ENCODE data around the gene ENDOU.

Gene ENDOU, protein sequence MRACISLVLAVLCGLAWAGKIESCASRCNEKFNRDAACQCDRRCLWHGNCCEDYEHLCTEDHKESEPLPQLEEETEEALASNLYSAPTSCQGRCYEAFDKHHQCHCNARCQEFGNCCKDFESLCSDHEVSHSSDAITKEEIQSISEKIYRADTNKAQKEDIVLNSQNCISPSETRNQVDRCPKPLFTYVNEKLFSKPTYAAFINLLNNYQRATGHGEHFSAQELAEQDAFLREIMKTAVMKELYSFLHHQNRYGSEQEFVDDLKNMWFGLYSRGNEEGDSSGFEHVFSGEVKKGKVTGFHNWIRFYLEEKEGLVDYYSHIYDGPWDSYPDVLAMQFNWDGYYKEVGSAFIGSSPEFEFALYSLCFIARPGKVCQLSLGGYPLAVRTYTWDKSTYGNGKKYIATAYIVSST

DNA sequence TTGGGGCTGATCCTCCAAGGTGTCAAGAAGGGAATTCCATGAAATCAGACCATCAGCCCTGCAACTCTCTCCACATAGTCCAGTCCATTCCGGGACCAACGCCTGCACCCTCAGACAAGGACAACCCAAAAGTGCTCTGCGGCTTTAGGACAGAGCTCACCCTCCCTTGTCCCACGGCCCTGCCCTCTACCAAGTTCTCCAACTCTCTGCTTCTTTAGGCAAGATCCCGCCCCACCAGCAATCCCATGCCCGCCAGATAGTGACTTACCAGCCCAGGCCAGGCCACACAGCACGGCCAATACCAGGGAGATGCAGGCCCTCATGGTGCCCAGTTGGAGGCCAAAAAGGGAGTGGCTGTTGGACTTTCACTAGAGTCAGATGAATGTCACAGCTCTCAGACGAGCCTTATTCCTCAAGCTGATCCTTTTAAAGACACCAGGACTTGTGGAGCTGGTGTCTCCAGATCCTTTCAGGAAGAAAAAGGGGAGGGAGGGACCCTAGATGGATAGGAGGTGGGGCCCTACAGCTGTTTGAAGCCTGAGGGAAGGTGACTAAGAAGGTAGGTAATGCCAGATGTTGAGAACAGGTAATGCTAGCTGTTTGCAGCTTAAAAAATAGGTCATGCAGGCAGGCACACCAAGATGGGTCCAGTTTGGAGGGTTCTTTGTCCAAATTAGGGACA is at the start of gene ENDOU:
ENDOU (minus strand) TSS at position 400 of the 682 bp plus-strand sequence; CDS start at position 323, 77 bp downstream.
- no peak for DNase-seq

DNA sequence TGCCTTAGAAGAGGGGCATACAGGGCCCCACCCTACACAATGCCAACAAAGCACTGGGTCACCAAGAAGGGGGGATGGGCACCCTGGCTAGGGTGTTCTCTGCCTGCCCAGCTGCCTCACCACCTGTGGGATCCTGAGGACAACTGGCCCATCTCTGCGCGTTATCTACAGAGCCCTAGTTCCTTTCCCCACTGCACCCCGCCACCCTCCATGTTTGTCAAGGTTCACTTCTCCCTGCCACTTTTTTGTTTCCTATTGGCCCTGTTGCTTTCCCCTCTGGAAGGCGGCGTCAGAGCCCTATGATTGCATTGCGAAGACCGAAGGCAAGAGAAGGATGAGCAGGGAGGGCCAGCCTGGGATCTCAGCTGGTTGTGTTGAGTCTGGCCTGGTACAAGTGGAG is 49.4 kb upstream of the ENDOU start:
- no peak for DNase-seq

DNA sequence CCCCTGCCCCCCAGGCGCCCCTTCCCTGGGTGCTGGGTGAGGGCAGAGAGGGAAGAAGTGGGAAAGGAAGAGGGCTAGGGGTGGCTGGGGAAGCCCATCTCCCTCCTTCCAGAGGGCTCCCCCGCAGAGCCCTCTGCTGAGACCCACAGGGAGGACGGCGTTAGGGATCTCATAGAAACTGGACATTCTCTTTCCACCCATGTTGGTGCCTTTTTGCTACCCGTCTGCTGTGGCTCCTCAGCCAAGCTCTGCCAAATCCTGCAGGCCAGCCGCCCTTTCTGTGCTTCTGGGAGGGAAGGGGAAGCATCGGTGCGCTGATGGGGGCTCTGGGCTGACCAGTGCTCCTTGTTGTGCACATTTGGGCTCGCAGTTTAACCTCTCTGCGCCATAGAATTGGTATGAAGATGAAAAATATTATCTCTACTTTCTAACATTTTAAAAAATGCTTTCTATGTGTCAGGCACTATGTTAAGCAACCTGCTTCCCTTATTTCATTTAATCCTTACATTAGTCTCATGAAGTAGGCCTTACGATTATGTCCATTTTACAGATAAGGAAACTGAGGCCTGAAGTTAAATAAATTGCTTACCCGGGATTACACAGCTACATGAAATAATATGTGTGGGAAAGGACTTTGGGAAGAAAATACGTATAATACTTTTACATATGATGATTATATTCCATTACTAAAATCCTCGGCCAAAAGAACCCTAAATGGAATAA is 48.7 kb upstream of the ENDOU start:
- no peak for DNase-seq

DNA sequence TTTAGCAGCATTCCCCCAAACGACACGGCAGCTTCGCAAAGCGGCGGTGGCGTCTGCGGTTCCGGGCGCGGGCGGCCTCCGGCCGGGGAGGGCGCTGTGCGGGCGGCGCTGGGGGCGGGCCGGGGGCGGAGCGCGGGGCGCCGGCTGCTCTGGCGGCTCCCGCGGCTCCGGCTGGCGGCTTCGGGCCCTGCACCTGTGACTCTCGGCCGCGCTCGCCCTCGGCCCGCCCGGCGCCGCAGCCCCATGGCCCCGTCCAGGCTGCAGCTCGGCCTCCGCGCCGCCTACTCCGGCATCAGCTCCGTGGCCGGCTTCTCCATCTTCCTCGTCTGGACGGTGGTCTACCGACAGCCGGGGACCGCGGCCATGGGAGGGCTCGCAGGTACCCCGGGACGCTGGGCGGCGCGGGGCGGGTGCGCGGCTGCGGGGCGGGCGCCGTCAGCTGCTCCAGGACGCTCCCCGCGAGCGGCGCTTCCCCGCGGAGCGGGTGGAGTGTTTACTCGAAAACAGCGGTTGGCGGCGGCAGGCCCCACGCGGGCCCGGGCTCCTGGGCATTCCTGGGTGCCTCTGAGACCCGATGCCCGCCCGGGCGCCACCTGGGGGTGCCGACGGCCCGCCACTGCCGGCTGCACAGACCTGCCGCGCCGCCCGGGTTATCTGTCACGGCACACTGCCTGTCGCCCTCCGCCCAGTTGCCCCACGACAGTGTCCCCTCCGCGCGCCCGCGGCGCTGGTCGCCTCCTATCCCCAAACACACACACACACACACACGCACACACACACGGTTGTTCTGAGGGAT is 48.0 kb upstream of the ENDOU start, which contains the start of gene SLC48A1:
SLC48A1 (plus strand) TSS at position 177 of the 796 bp plus-strand sequence; CDS start at position 244, 67 bp downstream.
- DNase-seq, result peak; percentile 66 to 74

DNA sequence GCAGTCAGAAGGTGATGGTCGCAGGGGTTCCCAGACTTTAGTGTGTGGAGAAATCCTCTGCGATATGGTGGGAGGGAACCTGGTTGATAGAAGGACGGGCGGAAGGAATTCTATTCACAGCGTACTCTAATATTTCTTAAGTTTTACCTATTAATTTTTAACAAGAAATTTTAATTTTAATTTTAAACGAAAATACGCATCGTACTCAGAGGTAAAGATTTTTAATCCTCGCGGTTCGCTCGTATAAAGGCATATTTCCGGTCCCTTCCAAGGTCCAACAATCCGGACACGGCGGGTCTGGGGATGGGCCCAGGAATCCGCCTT is 47.4 kb upstream of the ENDOU start:
- no peak for DNase-seq

DNA sequence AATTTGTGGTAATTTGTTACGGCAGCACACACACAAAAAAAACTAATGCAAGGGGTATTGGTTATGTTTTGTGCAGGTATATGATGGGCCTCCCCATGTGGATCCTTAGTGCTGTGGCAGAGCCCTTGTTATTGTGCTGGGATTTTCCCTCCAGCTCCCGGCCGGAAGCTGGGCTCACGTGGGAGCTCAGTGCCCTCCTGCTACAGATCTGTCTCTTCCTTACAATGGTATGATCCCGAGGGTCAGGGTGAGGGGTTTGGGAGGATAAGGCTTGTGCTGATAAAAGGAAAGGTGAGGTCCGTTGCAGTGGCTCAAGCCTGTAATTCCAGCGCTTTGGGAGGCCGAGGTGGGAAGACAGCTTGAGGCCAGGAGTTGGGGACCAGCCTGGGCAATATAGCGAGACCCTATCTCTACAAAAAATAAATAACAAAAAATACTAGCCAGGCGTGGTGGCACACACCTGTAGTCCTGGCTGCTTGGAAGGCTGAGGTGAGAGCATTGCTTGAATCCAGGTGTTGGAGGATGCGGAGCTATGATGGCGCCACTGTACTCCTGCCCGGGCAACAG is 46.9 kb upstream of the ENDOU start:
- DNase-seq, result no peak

DNA sequence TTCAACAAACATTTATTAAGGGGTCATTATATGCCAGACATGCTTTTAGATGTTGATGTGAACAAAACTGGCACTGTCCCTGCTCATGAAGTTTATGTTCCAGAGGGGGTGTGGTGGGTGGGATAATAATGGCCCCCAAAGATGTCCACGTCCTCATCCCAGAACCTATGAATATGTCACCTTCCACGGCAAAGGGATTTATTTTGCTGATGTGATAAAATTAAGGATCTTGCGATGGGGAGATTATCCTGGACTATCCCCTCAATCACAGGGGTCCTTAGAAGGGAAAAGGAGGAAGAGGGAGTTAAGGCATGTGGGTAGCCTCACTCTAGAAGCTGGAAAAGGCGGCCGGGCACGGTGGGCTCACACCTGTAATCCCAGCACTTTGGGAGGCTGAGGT is 46.0 kb upstream of the ENDOU start:
- no peak for DNase-seq

DNA sequence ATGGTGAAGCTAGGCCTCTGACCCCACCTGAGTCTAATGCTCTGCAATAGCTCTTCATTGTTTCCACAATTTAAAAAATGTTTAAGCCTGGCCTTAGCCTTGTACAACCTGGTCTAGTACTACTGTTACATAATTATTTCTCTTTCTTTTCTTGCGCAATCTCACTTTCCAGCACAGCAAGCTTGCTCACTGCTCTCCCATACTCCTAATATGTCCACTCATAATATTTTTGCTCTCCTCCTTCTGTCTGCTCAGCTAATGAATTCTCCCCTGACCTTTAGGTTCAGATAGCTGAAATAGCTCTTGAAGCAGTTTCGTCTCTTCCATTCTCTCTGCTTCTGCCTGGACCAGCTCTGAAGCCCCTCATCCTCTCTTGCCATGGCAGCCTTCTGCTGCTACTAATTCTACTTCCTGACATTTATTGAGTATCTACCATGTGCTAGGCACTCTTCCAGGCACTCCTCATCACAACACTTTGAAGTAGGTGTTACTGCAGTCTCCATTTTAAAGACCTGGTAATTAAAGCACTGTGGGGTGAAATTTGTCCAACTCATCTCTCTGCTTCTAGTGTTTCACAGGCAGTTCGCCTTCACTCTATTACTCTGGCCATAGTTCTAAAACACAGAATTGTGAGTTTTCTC is 44.9 kb upstream of the ENDOU start:
- DNase-seq, result no peak

DNA sequence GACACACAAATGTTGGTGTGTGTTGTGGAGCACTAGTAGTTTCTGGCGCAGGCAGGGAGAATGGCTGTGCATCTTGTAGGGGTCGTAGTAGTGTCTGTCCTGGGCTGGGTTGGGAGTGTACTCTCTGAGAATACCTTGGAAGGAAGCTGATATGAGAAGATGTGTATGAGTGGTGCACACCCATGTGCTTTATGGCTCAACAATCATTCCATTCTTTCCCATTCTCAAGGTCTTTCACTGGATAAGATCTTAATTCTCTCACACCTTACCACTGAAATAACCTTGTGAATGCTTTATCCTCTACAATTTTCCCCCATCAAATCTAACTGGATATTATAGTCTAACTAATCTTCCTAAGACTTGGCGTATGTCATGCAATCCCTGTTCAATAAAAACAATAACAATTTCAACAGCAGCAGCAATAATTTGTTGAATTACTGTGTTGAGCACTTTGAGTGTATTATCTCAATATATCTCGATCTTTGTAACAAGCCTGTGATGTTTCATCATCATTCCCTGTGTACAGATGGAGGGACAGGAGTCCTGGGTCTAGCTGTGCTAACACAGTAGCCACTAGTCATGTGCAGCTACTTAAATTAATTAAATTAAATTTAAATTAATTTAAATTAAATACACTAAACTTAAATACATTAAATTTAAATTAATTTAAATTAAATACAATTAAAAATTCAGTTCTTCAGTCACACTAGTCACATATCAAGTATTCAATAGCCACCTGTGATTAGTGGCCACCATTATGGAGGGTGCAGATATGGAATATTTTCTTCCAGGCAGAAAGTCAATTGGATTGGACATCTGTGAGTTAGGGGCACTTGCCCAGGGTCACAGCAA is 44.2 kb upstream of the ENDOU start:
- no peak for DNase-seq

DNA sequence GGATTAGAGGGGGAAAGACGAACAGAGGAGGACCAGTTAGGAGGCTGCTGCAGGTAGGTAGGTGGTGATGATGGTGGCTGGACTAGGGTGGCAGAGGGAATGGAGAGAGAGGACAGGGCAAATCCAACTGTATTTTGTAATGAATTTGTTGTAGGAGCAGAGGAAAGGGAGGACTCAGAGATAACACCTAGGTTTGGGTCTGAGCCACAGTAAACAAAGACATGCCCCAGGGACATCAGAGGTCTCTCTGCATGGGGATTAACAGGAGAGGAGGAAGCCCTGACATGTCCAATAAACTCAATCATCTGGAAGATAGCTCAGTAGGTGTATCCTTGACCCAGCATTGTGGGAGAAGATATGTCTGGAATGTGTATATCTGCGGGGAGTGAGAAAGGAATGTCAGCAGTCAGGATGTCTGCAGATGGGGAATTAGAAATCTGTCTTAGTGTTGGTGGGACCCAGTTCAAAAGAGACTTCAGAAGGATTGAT is 43.1 kb upstream of the ENDOU start:
- no peak for DNase-seq

DNA sequence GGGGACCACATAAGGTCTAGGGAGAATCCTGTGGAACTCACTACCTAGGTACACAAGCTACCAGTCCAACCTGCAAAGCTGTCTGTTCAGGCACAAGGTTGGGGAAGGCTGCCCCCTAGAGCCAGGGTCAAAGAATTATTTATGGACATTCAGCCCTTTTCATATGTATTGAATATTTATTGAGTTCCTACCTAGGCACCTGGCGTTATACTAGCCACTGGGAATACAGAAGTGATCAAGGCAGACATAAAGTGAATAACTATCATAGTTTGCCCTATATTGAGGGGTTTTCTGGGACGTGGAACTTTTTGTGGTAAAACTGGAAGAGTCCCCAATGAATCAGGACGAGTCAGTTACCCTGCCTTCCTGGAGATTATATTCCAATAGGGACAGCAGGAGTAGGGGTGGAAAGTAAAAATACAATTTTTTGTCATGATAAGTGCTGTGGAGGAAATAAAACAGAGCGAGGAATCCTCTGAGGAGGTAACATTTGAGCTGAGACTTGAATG is 42.0 kb upstream of the ENDOU start:
- peak; percentile 68 to 79 for DNase-seq

DNA sequence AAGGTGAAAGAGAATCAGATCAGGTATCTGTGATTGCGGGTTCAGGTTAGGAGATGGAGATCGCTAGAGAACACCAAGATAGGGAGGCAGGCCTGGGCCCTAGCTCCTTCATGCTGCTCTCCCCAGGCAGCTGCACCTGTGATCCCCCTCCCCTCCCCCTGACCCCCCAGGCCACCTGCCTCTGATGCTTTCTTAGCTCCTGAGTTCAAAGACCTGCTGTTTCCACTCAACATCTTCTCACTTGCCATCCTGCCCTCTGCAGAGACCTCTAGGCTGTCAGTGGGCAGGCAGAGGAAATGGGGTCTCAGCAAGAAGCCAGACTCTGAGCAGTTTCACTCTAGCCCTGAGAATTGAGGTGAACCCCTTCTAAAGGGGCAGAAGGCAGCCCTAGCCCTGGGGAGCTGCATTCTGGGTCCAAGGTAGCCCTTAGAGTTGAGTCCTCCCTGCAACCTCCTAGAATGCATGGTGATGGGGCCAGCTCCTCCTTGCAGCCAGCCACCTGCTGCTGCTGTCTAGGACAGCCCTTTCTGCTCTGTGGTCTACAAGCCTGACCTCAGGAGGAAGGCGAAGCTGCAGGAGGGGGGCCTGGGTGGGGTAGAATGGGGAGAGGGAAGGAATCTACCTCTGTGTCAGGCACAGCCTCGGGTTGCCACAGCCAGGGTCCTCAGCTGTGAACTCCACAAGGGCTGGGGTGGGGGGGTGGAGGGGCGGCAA is 41.4 kb upstream of the ENDOU start:
- DNase-seq, result no peak

DNA sequence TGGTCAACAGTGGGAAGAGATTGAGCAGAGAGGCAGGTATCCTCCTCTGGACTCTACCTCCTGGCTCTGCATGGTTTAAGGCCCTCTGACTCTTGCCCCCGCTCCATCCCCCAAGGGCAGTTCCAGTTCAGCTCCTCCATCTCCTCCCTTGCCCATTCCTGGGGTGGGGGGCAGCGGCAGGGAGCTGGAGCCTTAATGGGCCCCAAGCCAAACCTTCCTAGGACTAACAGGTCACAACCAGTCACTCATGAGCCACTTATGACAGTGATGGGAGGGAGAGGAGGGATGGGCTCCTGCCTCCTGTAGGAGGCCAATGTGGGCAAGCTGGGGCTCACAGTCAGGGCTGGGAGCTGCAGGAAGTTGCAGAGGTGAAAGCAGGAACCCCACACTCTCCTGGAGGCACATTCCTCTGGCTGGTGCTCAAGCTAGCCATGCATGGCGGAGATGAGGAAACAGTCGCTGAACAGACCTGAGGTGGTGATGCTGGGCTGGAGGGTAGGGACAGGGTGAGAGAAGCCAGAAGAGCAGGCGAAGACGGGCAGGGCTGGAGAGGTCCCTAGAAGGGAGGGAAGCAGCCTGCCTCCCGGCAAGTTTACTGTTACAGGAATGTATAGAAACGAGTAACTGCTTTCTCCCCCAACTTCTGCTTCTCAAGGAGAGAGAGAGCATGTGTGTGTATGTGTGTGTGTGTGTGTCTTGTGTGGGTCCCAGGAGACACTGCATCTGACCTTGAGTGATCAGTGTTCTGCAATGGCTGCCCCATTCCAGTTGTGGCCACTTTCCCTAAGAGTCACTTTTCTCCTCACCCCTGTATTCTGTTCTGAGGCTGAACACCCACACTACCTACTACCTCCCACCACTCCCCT is 38.4 kb upstream of the ENDOU start:
- DNase-seq, result no peak

DNA sequence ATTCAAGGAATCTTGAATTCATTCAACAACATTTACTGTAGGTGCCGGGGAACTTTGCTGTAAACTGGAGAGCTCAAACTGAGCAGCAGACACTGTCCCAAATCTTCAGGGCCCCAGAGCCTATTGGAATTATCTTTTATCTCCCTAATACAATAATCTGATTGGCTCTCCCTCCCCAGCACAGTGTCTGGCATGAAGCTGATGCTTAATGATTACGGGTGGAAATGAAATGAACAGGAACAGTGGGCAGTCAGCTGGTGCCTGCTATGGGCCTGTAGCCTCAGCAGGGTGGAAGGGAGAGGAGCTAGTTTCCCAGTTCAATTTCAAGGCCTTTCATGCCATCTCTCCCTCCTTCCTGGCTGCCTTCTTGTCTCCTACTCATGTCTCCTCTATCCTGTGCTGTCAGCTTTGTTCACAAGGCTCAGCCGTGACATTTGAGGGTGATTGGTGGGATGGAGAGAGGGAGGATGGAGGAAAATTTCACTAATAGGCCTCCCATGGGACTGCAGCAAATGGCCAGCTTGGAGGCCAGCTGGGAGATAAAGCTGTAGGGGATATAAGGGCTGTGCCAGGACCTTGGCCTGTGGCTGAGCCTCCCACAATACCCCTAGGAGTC is 37.7 kb upstream of the ENDOU start:
- DNase-seq, result no peak

DNA sequence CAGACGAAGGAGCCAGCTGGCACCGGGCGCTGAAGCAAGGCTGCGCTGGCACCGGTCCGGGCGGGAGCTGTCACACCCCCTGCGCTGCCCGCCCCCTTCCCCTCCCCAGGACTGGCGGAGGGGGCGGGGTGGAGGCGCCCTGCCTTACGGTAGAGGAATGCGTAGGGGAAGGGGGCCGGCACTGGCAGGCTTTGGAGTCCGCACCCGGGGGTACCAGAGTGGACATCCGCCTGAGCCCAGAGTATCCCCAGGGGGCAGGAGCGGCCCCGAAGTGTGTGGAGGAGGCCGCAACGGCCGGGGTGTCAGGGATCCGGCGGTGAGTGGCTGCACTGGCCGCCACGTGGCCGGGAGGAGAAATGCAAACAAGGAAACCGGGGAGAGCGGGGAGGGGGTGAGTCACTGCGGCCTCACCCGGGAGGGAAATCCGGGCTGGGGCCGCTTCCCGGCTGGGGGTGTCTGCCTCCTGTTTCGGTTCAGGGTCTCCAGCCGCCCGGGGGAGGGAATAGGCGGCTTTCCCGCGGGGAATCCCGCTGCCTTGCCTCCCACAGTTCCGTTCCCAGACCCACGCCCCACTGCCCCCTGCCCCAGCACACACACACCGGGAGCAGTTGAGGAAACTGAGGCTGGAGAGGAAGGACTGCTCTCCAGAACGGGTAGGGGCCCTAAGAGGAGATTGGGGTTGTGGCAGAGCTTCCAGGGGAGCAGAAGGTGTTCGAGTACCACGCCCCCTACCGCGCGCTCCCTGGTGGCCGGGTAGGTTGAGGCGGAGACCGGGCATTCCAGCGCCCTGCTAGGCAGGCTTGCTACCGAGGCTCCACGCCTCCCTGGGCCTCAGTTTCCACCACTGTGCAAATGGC is 33.8 kb upstream of the ENDOU start, which contains the start of gene RAPGEF3:
RAPGEF3 (minus strand) TSS at position 47 of the 857 bp plus-strand sequence. CDS start 324 bp downstream, outside the sequence.
- peak; percentile 72 to 76 for DNase-seq

DNA sequence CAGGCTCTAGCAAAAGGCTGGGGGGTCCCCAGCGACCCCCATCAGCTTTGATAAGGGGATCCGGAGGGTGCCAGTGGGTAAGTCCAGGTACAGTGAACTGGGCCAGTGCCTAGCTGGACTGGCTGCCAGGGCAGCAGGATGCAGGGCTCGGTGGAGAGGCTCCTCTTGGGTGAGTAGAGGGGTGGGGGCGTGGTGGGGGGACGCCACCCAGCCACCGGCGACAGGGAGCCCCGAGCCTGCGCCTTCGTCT is 33.2 kb upstream of the ENDOU start:
- no peak for DNase-seq

DNA sequence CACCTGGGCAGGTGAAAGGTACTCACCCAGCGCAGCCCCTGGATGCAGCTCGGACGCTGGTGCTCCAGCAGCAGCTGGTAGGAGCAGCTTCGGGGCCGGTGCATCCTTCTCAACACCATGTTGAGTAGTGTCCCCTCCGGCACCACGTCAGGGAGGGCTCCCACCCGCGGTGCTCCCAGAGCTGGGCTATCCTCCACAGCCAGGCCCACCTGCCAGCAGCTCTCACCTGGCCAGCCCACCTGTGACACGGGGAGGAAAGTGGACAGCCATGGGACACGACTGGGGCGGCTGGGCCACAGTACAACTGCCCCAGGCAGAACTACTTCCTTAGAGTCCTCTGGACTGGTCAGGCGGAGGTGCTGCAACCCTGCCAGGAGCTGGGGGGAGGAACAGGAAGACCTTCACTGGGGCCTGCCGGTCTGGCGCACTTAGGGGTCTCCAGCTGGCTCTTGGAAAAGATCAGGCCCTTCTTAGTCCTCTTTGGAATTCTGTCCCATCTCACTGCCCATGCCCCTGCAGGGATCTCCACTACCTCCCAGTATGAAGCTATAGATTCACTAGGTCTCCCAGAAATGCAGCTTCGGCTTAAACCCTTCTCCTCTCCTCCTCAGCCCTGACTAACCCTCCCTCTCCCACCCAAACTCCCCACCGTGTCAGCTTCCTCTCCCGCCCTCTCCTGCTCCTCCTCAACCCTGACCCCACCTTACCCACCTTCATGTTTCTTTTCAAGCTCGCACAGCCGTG is 32.7 kb upstream of the ENDOU start:
- no peak for DNase-seq

Measured in activated CD4-positive, alpha-beta T cell treated with anti-CD3 and anti-CD28 coated beads for 4 hours (primary cell).